SK-N-SH treated with all-trans-retinoic acid at 6 μM for 48 hours (cell line): ENCODE measurements around the gene HHIPL1.

Experiments used
- ARNTL ChIP-seq: fragments of 450-650 bp; formaldehyde crosslinking; IDR thresholded peaks from 2 replicates; pipeline ENCODE4 v1.5.0; 2020; ENCODE audit warnings: low read depth, mild to moderate bottlenecking, moderate library complexity, borderline replicate concordance
- BACH2 ChIP-seq: fragments of 250-450 bp; sonication (Bioruptor Pico); IDR thresholded peaks from 2 replicates; pipeline ENCODE4 v1.9.0; 2021; ENCODE audit warnings: mild to moderate bottlenecking, borderline replicate concordance
- CSDC2 ChIP-seq: fragments of 250-450 bp; sonication (Bioruptor Pico); IDR thresholded peaks from 2 replicates; pipeline ENCODE4 v1.5.0; 2020; ENCODE audit warnings: mild to moderate bottlenecking, moderate library complexity
- ESRRG ChIP-seq: fragments of 250-450 bp; sonication (Bioruptor Pico); IDR thresholded peaks from 2 replicates; pipeline ENCODE4 v1.6.1; 2021; ENCODE audit warnings: mild to moderate bottlenecking
- OSR1 ChIP-seq: fragments of 250-450 bp; sonication (Bioruptor Pico); IDR thresholded peaks from 2 replicates; pipeline ENCODE4 v1.8.0; 2022; ENCODE audit warnings: moderate library complexity, mild to moderate bottlenecking, inconsistent platforms
- PATZ1 ChIP-seq: fragments of 250-450 bp; sonication (Bioruptor Pico); IDR thresholded peaks from 2 replicates; pipeline ENCODE4 v1.8.0; 2020; ENCODE audit warnings: mild to moderate bottlenecking, moderate library complexity, borderline replicate concordance
- PPARA ChIP-seq: fragments of 250-450 bp; sonication (Bioruptor Pico); IDR thresholded peaks from 2 replicates; pipeline ENCODE4 v1.5.0; 2020; ENCODE audit warnings: mild to moderate bottlenecking, borderline replicate concordance
- RARB ChIP-seq: fragments of 250-450 bp; sonication (Bioruptor Pico); IDR thresholded peaks from 2 replicates; pipeline ENCODE4 v1.8.0; 2021; ENCODE audit warnings: mild to moderate bottlenecking, moderate library complexity
- ZFP30 ChIP-seq: fragments of 450-650 bp; formaldehyde crosslinking; IDR thresholded peaks from 2 replicates; pipeline ENCODE4 v1.5.0; 2022; ENCODE audit warnings: mild to moderate bottlenecking, moderate library complexity
- ZNF565 ChIP-seq: fragments of 450-650 bp; formaldehyde crosslinking; conservative IDR thresholded peaks from 2 replicates; pipeline ENCODE4 v1.5.0; 2020; ENCODE audit warnings: low read depth, mild to moderate bottlenecking, moderate library complexity
- ZNF8 ChIP-seq: fragments of 450-650 bp; formaldehyde crosslinking; IDR thresholded peaks from 2 replicates; pipeline ENCODE4 v1.5.0; 2020; ENCODE audit warnings: mild to moderate bottlenecking, moderate library complexity
- TF ChIP-seq, protein P1 (sequence below): fragments of 250-450 bp; sonication (Bioruptor Pico); IDR thresholded peaks from 2 replicates; pipeline ENCODE4 v1.5.1; 2020; ENCODE audit warnings: low read depth, mild to moderate bottlenecking, moderate library complexity

DNA sequence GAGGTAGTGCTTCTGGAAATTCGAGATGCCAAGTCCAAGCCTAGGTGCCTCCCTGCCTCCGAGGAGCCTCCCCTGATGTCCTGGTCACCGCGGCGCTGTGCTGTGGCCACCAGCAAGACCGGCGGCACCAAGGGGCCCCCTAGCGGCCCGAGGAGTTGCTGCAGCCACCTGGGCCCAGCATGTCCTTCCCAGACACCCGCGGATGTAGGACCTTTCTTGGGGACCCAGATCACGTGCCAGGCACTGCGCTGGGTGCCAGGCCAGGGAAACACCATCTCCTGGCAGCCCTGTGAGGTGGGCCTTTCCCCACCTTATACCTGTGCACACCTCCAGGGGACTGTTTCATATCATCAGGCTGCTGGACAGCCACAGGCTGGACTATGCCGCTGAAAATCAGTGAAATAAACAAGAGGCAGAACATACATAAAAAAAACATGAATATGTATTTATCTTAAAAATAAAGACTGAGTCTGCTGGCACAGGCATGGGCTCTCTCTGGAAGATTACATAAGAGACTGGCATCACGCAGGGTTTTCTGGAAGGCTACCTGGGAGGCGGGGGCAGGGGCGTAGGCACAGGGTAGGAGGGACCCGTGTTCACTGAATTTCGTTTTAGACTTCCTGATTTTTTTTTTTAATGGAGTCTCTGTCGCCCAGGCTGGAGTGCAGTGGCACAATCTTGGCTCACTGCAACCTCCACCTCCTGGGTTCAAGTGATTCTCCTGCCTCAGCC lies 15.9 kb upstream of the HHIPL1 start:
- TF ChIP-seq, protein P1, sequence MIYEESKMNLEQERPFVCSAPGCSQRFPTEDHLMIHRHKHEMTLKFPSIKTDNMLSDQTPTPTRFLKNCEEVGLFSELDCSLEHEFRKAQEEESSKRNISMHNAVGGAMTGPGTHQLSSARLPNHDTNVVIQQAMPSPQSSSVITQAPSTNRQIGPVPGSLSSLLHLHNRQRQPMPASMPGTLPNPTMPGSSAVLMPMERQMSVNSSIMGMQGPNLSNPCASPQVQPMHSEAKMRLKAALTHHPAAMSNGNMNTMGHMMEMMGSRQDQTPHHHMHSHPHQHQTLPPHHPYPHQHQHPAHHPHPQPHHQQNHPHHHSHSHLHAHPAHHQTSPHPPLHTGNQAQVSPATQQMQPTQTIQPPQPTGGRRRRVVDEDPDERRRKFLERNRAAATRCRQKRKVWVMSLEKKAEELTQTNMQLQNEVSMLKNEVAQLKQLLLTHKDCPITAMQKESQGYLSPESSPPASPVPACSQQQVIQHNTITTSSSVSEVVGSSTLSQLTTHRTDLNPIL (CRISPR knock-in tag) = no peak
- TF ChIP-seq PATZ1 (CRISPR knock-in tag) = no peak
- TF ChIP-seq RARB (CRISPR knock-in tag) = no peak
- TF ChIP-seq ZNF8 (CRISPR knock-in tag) = no peak
- no peak for TF ChIP-seq ZFP30 (CRISPR knock-in tag)
- TF ChIP-seq CSDC2 = no peak
- no peak for TF ChIP-seq OSR1 (CRISPR knock-in tag)
- TF ChIP-seq ARNTL = no peak
- TF ChIP-seq BACH2 (CRISPR knock-in tag) = no peak
- no peak for TF ChIP-seq PPARA (CRISPR knock-in tag)
- no peak for TF ChIP-seq ZNF565 (CRISPR knock-in tag)
- TF ChIP-seq ESRRG (CRISPR knock-in tag) = no peak
